Smooth muscle cell (in vitro differentiated cells): ENCODE measurements around the gene ZNF208. TPM values are rescaled to one million over a fixed set of nuclear protein-coding genes. Genes with fewer than 3 reads are reported as not detected.

ENCODE experiments used
- DNase-seq: peaks from one replicate; lab custom pipeline; 2025; ENCODE audit not compliant: unreplicated experiment; lab: John Stamatoyannopoulos, UW
- H2AFZ ChIP-seq: fragments of 200-600 bp; sonication (generic); 2 replicates; pipeline ENCODE4 v1.6.0; 2016; ENCODE audit warnings: antibody characterized with exemption, low read depth, mild to moderate bottlenecking
- H3F3A ChIP-seq: fragments of 200-600 bp; sonication (generic); 2 replicates; pipeline ENCODE4 v1.6.0; 2017; ENCODE audit warnings: antibody characterized with exemption, low read depth
- H3K27ac ChIP-seq: fragments of 200-600 bp; sonication (generic); 2 replicates; pipeline ENCODE4 v1.5.1; 2016; ENCODE audit warnings: low read depth, mild to moderate bottlenecking
- H3K27me3 ChIP-seq: fragments of 200-600 bp; sonication (generic); 2 replicates; pipeline ENCODE4 v1.6.1; 2016; ENCODE audit warnings: low read depth, mild to moderate bottlenecking
- H3K36me3 ChIP-seq: fragments of 200-600 bp; sonication (generic); 2 replicates; pipeline ENCODE4 v1.5.1; 2016; ENCODE audit warnings: low read depth
- H3K4me1 ChIP-seq: fragments of 200-600 bp; sonication (generic); 2 replicates; pipeline ENCODE4 v1.5.1; 2016; ENCODE audit warnings: low read depth
- H3K4me2 ChIP-seq: fragments of 200-600 bp; sonication (generic); 2 replicates; pipeline ENCODE4 v1.6.0; 2016; ENCODE audit warnings: mild to moderate bottlenecking
- H3K4me3 ChIP-seq: fragments of 200-600 bp; sonication (generic); 2 replicates; pipeline ENCODE4 v1.5.1; 2016; ENCODE audit warnings: mild to moderate bottlenecking
- H3K79me2 ChIP-seq: fragments of 200-600 bp; sonication (generic); 2 replicates; pipeline ENCODE4 v1.6.0; 2016; ENCODE audit warnings: low read depth, mild to moderate bottlenecking
- H3K9ac ChIP-seq: fragments of 200-600 bp; sonication (generic); 2 replicates; pipeline ENCODE4 v1.6.0; 2016; ENCODE audit warnings: low read depth
- H3K9me3 ChIP-seq: fragments of 200-600 bp; sonication (generic); replicated peaks from 2 replicates; pipeline ENCODE4 v1.5.1; 2016; ENCODE audit warnings: low read depth
- H4K20me1 ChIP-seq: fragments of 200-600 bp; sonication (generic); 2 replicates; pipeline ENCODE4 v1.6.0; 2016; ENCODE audit warnings: low read depth
- CTCF ChIP-seq: fragments of 200-600 bp; sonication (generic); IDR thresholded peaks from 2 replicates; pipeline ENCODE4 v1.5.1; 2017; ENCODE audit warnings: borderline replicate concordance, mild to moderate bottlenecking, antibody characterized with exemption; ENCODE audit not compliant: insufficient read depth, poor library complexity, severe bottlenecking
- WGBS: methylation state at CpG from one replicate; pipeline ENCODE4 v1.1.7; 2016; ENCODE audit warnings: low lambda C conversion rate; 5-methylcytosine and 5-hydroxymethylcytosine counted together
- polyA plus RNA-seq: library from polyadenylated mRNA; unstranded; fragments of >200 nt; fragmentation: Nextera tagmentation; extraction: Ambion mirVana; gene quantifications from 2 replicates; pipeline ENCODE4 v1.2.1, GENCODE V29; 2016
- total RNA-seq: library from RNA; depleted of rRNA; stranded (reverse); fragments of >200 nt; gene quantifications from 2 replicates; pipeline ENCODE4 v1.2.3, GENCODE V29; 2014

ZNF208 gene
- total and polyA plus RNA-seq, 2 experiments from 2014 or later = not detected

- Histone ChIP-seq H3K79me2 (no peaks in the 10 kb centered on the region), H3K9ac (no peak overlapping the region), H3K27ac (no peak overlapping the region), H3K4me2 (no peak overlapping the region), H3K9me3 (peaks cover 28% of the 10 kb centered on the region), H3K4me1 (no peaks in the 10 kb centered on the region), H4K20me1 (no peaks in the 10 kb centered on the region), H3K36me3 (no peaks in the 10 kb centered on the region), H2AFZ (no peak overlapping the region), H3K4me3 (no peak overlapping the region), H3F3A (no peaks in the 10 kb centered on the region), H3K27me3 (no peaks in the 10 kb centered on the region)
- DNase-seq = no peak
- no peak for TF ChIP-seq CTCF
- 73% methylated on average over 1 of the region's 1 CpG for WGBS
Observed at GRCh38 chr19:21970466-21970865, 40.3 kb downstream of the ZNF208 start.

GRCh38 chr19:21947775-21948174, 63.0 kb downstream of the ZNF208 start:
- H3K4me1 ChIP-seq = no peaks in the 10 kb centered on the region
- no peak overlapping the region for H3K4me2 ChIP-seq
- H3K9ac ChIP-seq = no peak overlapping the region
- H3K9me3 ChIP-seq = peaks cover 13% of the 10 kb centered on the region
- no peaks in the 10 kb centered on the region for H3K27me3 ChIP-seq
- H3F3A ChIP-seq = no peaks in the 10 kb centered on the region
- H3K27ac ChIP-seq = no peak overlapping the region
- WGBS = 55% methylated on average over 8 of the region's 8 CpGs
- H2AFZ ChIP-seq = no peak overlapping the region
- no peaks in the 10 kb centered on the region for H4K20me1 ChIP-seq
- H3K4me3 ChIP-seq = no peak overlapping the region
- no peak for TF ChIP-seq CTCF
- DNase-seq = no peak
- no peaks in the 10 kb centered on the region for H3K36me3 ChIP-seq
- no peaks in the 10 kb centered on the region for H3K79me2 ChIP-seq

- Histone ChIP-seq H2AFZ (no peak overlapping the region), H3K79me2 (no peaks in the 10 kb centered on the region), H3K27ac (no peak overlapping the region), H3K4me3 (no peak overlapping the region), H3F3A (no peaks in the 10 kb centered on the region), H3K4me1 (no peaks in the 10 kb centered on the region), H3K36me3 (no peaks in the 10 kb centered on the region), H3K9me3 (peaks cover 21% of the 10 kb centered on the region), H3K9ac (no peak overlapping the region), H3K4me2 (no peak overlapping the region), H4K20me1 (no peaks in the 10 kb centered on the region), H3K27me3 (no peaks in the 10 kb centered on the region)
- WGBS = 87% methylated on average over 30 of the region's 30 CpGs
- no peak for DNase-seq
- no peak for TF ChIP-seq CTCF
Observed at GRCh38 chr19:21940684-21941083, 70.1 kb downstream of the ZNF208 start.

- Histone ChIP-seq H3K27me3 (no peaks in the 10 kb centered on the region), H3K4me1 (no peaks in the 10 kb centered on the region), H3K36me3 (no peaks in the 10 kb centered on the region), H3K4me2 (no peak overlapping the region), H4K20me1 (no peaks in the 10 kb centered on the region), H3K79me2 (no peaks in the 10 kb centered on the region), H3K4me3 (no peak overlapping the region), H3K27ac (no peak overlapping the region), H2AFZ (no peak overlapping the region), H3K9me3 (peaks cover 10% of the 10 kb centered on the region), H3K9ac (no peak overlapping the region), H3F3A (no peaks in the 10 kb centered on the region)
- no peak for DNase-seq
- no peak for TF ChIP-seq CTCF
- WGBS = 61% methylated on average over 4 of the region's 4 CpGs
Observed at GRCh38 chr19:21934593-21934992, 76.2 kb downstream of the ZNF208 start.
